B cell (primary cell): ENCODE measurements around the gene ARPC4. TPM values are rescaled to one million over a fixed set of nuclear protein-coding genes. Genes with fewer than 3 reads are reported as not detected.
A peak's percentile ranks its signal among the peaks of the same experiment; 100 is the strongest.

Experiments
- ATAC-seq: fragments of 200-7000 bp; cut with Tn5 transposase; one replicate; pipeline ENCODE4 v1.10.0; 2021; ENCODE audit warnings: low read depth, mild to moderate bottlenecking, moderate number of reproducible peaks, moderate library complexity
- CTCF ChIA-PET: fragments of 350-600 bp; sonication (Branson Sonifier 250); formaldehyde crosslinking; loops from one replicate; lab custom pipeline; 2021; ENCODE audit warnings: antibody characterized with exemption, inconsistent platforms; lab: Charles Lee
- POLR2A ChIA-PET: fragments of 350-600 bp; sonication (Branson Sonifier 250); formaldehyde crosslinking; loops from one replicate; lab custom pipeline; 2021; ENCODE audit warnings: antibody characterized with exemption; lab: Charles Lee
- DNase-seq: peaks from one replicate; pipeline ENCODE4 v3.0.0; 2013
- H2AFZ ChIP-seq: 2 replicates; pipeline ENCODE4 v1.6.1; 2012; ENCODE audit warnings: mild to moderate bottlenecking, low read depth, low read length; ENCODE audit not compliant: insufficient read depth, poor library complexity, severe bottlenecking
- H3K27ac ChIP-seq, 2 donors: 1 replicate in 1 of 2; 2 replicates in 1 of 2; pipeline ENCODE4 v1.5.1; 2012 to 2013; ENCODE audit warnings: low read length in 2 of 2, mild to moderate bottlenecking in 2 of 2, moderate library complexity in 1 of 2
- H3K27me3 ChIP-seq, 4 experiments: fragments of 200-600 bp in 1 of 4; sonication (generic) in 1 of 4; replicated peaks in 1 of 4; 1 replicate in 2 of 4; 2 replicates in 2 of 4; pipeline versions ENCODE4 v1.6.1 to v1.7.0; 2013 to 2016; ENCODE audit warnings: low read length in 3 of 4, mild to moderate bottlenecking in 2 of 4, mixed read lengths in 1 of 4, moderate library complexity in 1 of 4; ENCODE audit not compliant: insufficient read depth in 4 of 4, control insufficient read depth in 3 of 4; ENCODE audit errors: control extremely low read depth in 1 of 4
- H3K36me3 ChIP-seq, 2 experiments: replicated peaks in 1 of 2; 1 replicate in 1 of 2; 2 replicates in 1 of 2; pipeline versions ENCODE4 v1.6.1 to v1.7.1; 2013; ENCODE audit warnings: low read length in 1 of 2; ENCODE audit not compliant: insufficient read depth in 2 of 2, control insufficient read depth in 1 of 2; ENCODE audit errors: control extremely low read depth in 1 of 2, extremely low read depth in 1 of 2
- H3K4me1 ChIP-seq, 2 donors: fragments of 200-600 bp in 1 of 2; sonication (generic) in 1 of 2; 1 replicate in 1 of 2; 2 replicates in 1 of 2; pipeline versions ENCODE4 v1.5.1 to v1.6.1; 2013 to 2017; ENCODE audit warnings: low read length in 2 of 2; ENCODE audit not compliant: control insufficient read depth in 2 of 2, insufficient read depth in 2 of 2
- H3K4me2 ChIP-seq: replicated peaks from 2 replicates; pipeline ENCODE3; 2012; ENCODE audit warnings: mild to moderate bottlenecking, low read depth, low read length; ENCODE audit not compliant: poor library complexity, severe bottlenecking
- H3K4me3 ChIP-seq, 5 experiments: fragments of 200-600 bp in 1 of 5; sonication (generic) in 1 of 5; 1 replicate in 3 of 5; 2 replicates in 2 of 5; pipeline versions ENCODE4 v1.5.1 to v1.7.0; 2011 to 2016; ENCODE audit warnings: low read length in 4 of 5, mild to moderate bottlenecking in 4 of 5, low read depth in 2 of 5, control low read depth in 1 of 5, moderate library complexity in 1 of 5; ENCODE audit not compliant: insufficient read depth in 1 of 5; ENCODE audit errors: control extremely low read depth in 1 of 5, extremely low read depth in 1 of 5
- H3K79me2 ChIP-seq: fragments of 200-600 bp; sonication (generic); one replicate; pipeline ENCODE4 v1.6.0; 2016; ENCODE audit warnings: low read length; ENCODE audit not compliant: control insufficient read depth, insufficient read depth
- H3K9ac ChIP-seq: fragments of 200-600 bp; sonication (generic); 2 replicates; pipeline ENCODE4 v1.6.1; 2017; ENCODE audit warnings: mild to moderate bottlenecking, low read length, moderate library complexity
- H3K9me3 ChIP-seq, 3 donors: one replicate each; pipeline versions ENCODE4 v1.6.1 to v1.7.1; 2013; ENCODE audit warnings: low read length in 2 of 3; ENCODE audit not compliant: control insufficient read depth in 2 of 3, insufficient read depth in 1 of 3; ENCODE audit errors: control extremely low read depth in 1 of 3
- H4K20me1 ChIP-seq: 2 replicates; pipeline ENCODE4 v1.6.0; 2012; ENCODE audit warnings: mild to moderate bottlenecking, low read length; ENCODE audit not compliant: insufficient read depth, control insufficient read depth, poor library complexity, severe bottlenecking
- H3K27ac Mint-ChIP-seq: one replicate; pipeline ENCODE4 v1.8.0; 2021; ENCODE audit warnings: mixed read lengths
- H3K27me3 Mint-ChIP-seq: one replicate; pipeline ENCODE4 v1.8.0; 2021; ENCODE audit warnings: mixed read lengths
- H3K4me1 Mint-ChIP-seq: one replicate; pipeline ENCODE4 v1.8.0; 2021; ENCODE audit warnings: mixed read lengths
- H3K4me3 Mint-ChIP-seq: one replicate; pipeline ENCODE4 v1.8.0; 2021; ENCODE audit warnings: mixed read lengths
- H3K9me3 Mint-ChIP-seq: one replicate; pipeline ENCODE4 v1.8.0; 2022; ENCODE audit warnings: mixed read lengths; ENCODE audit not compliant: insufficient read depth
- EZH2 ChIP-seq: IDR thresholded peaks from 2 replicates; pipeline ENCODE4 v1.6.1; 2012; ENCODE audit warnings: borderline replicate concordance, low read depth, mild to moderate bottlenecking, moderate library complexity, low read length; ENCODE audit not compliant: insufficient read depth, poor library complexity, severe bottlenecking
- WGBS: methylation state at CpG from one replicate; pipeline ENCODE4 v1.1.5; 2013; ENCODE audit warnings: missing lambda C conversion rate; ENCODE audit not compliant: insufficient coverage; 5-methylcytosine and 5-hydroxymethylcytosine counted together
- intact Hi-C: fragments of 100-400 bp; cut with micrococcal nuclease; formaldehyde crosslinking; loops from one replicate; pipeline ENCODE4 v1.10.0; 2022
- polyA plus RNA-seq: library from polyadenylated mRNA; depleted of rRNA; stranded (reverse); fragments of >200 nt; gene quantifications from 2 replicates; pipeline ENCODE4 v1.2.3, GENCODE V29; 2012
- total RNA-seq, 2 donors: library from RNA; stranded (reverse); fragments of 120-200 nt in 1 of 2; gene quantifications; 1 replicate in 1 of 2; 2 replicates in 1 of 2; pipeline versions ENCODE4 v1.2.3 to v1.2.4, GENCODE V29; 2013 to 2022
- TF ChIP-seq, protein P1 (sequence below): fragments of 200-600 bp; IDR thresholded peaks from one replicate; pipeline ENCODE4 v1.8.0; 2022; ENCODE audit warnings: antibody characterized with exemption, mild to moderate bottlenecking

Gene ARPC4
- total and polyA plus RNA-seq, 2 donors (not counting 1 experiment from before 2014, with no cell fraction given): 110 to 174 TPM

DNA sequence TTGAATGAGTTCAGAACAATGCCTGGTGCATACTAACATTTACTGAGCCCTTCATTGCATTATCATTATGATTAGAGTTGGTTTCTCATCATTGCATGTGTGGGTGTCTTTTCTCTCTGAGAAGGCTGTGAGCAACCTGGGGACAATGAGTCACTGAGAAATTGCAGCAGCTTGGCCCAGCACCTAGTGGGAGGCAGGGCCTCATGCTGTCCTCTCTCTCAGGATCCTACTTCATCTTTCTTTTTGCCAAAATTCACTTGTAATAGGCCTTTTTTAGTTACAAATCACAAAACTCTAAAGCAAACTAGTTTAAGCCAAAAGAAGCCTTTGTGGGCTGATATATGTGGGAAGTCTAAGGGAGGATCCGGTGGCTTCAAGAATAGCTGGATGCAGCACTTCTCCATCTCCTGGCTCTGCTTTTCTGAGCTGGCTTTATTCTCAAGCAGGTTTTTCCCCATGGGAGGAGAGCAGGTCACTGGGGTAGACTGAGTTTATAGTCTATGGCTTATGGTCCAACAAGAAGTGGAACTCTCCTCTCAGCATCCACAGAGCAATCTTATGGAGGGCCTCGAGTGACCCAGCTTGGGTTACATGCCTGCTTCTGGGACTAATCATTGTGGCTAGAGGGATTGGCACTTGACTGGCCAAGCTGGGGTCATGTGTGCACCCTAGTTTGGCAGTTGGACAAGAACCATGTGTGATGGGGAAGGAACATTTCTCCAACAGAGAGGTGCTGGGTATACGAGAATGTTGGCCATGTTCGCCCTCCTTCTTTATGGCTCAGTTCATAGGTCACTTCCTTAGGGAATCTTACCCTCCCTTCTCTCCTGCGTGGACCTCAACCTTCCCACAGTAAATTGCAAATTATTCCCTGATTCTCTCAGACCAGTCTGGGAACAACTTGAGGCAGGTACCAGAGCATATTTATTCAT lies 14.5 kb upstream of the ARPC4 start:
- no peak for ATAC-seq
- peak overlapping the region; percentile 59 for H3K4me2 ChIP-seq
- ChIA-PET POLR2A (interaction anchor here (2.0 kb wide), 1 partner anchor 14 kb away, joined by 8 read pairs; the partner anchor contains the start of genes ARPC4 and TADA3), CTCF (interaction anchor here (1.0 kb wide), 1 partner anchor 168 kb away, joined by 3 read pairs; no protein-coding TSS in a partner anchor)
- peaks cover 51 to 59% of the 10 kb centered on the region in 2 donors for H3K4me1 ChIP-seq
- no peaks in the 10 kb centered on the region for H3K79me2 ChIP-seq
- no peaks in the 10 kb centered on the region for H3K27me3 ChIP-seq
- H3K27ac ChIP-seq: no peak overlapping the region
- H3K9me3 ChIP-seq: no peaks in the 10 kb centered on the region
- DNase-seq: no peak
- H3K4me3 ChIP-seq: no peak overlapping the region
- no peak for TF ChIP-seq EZH2
- TF ChIP-seq, protein P1, sequence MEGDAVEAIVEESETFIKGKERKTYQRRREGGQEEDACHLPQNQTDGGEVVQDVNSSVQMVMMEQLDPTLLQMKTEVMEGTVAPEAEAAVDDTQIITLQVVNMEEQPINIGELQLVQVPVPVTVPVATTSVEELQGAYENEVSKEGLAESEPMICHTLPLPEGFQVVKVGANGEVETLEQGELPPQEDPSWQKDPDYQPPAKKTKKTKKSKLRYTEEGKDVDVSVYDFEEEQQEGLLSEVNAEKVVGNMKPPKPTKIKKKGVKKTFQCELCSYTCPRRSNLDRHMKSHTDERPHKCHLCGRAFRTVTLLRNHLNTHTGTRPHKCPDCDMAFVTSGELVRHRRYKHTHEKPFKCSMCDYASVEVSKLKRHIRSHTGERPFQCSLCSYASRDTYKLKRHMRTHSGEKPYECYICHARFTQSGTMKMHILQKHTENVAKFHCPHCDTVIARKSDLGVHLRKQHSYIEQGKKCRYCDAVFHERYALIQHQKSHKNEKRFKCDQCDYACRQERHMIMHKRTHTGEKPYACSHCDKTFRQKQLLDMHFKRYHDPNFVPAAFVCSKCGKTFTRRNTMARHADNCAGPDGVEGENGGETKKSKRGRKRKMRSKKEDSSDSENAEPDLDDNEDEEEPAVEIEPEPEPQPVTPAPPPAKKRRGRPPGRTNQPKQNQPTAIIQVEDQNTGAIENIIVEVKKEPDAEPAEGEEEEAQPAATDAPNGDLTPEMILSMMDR: no peak
- no peak overlapping the region for H2AFZ ChIP-seq
- intact Hi-C loops: loop anchor here (1.0 kb wide), 1 partner anchor 47 kb away; the partner anchor contains the start of gene BRPF1
- peak overlapping the region; percentile 40 for H3K4me3 Mint-ChIP-seq
- peak overlapping the region; percentile 78 for H3K27ac Mint-ChIP-seq
- H3K27me3 Mint-ChIP-seq: no peaks in the 10 kb centered on the region
- no peaks in the 10 kb centered on the region for H3K9me3 Mint-ChIP-seq
- H3K4me1 Mint-ChIP-seq: peaks cover 59% of the 10 kb centered on the region
- no peaks in the 10 kb centered on the region for H4K20me1 ChIP-seq
- no peak overlapping the region for H3K9ac ChIP-seq
- peaks cover 0 to 11% of the 10 kb centered on the region in 2 experiments for H3K36me3 ChIP-seq
- WGBS: 100% methylated on average over 3 of the region's 5 CpGs
